GM23338 (cell line): ENCODE results near the gene SSR4. TPM values are rescaled to one million over a fixed set of nuclear protein-coding genes. Genes with fewer than 3 reads are reported as not detected.

Experiments
- ATAC-seq: fragments of 200-7000 bp; cut with Tn5 transposase; 3 replicates; pipeline ENCODE4 v1.9.1; 2020
- DNase-seq: peaks from one replicate; pipeline ENCODE4 v3.0.0-alpha.2; 2015; ENCODE audit warnings: low spot score
- H2AFZ ChIP-seq: fragments of 200-600 bp; sonication (generic); 2 replicates; pipeline ENCODE4 v1.8.0; 2016; ENCODE audit warnings: antibody characterized with exemption, mild to moderate bottlenecking, moderate library complexity
- H3F3A ChIP-seq: fragments of 200-600 bp; sonication (generic); replicated peaks from 2 replicates; pipeline ENCODE4 v1.8.0; 2017; ENCODE audit warnings: antibody characterized with exemption, mixed run types, low read depth
- H3K27ac ChIP-seq: fragments of 200-600 bp; sonication (generic); 2 replicates; pipeline ENCODE4 v1.6.1; 2016; ENCODE audit warnings: low read depth
- H3K27me3 ChIP-seq: fragments of 200-600 bp; sonication (generic); 2 replicates; pipeline ENCODE4 v1.8.0; 2016; ENCODE audit warnings: mild to moderate bottlenecking, mixed run types, moderate library complexity; ENCODE audit not compliant: insufficient read depth
- H3K36me3 ChIP-seq: fragments of 200-600 bp; sonication (generic); 2 replicates; pipeline ENCODE4 v1.8.0; 2016; ENCODE audit warnings: mild to moderate bottlenecking; ENCODE audit not compliant: insufficient read depth
- H3K4me1 ChIP-seq: fragments of 200-600 bp; sonication (generic); 2 replicates; pipeline ENCODE4 v1.8.0; 2016; ENCODE audit warnings: mild to moderate bottlenecking, moderate library complexity; ENCODE audit not compliant: insufficient read depth
- H3K4me2 ChIP-seq: fragments of 200-600 bp; sonication (generic); 2 replicates; pipeline ENCODE4 v1.7.1; 2017; ENCODE audit warnings: mixed run types
- H3K4me3 ChIP-seq: fragments of 200-600 bp; sonication (generic); 2 replicates; pipeline ENCODE4 v1.6.1; 2016; ENCODE audit warnings: mixed run types
- H3K79me2 ChIP-seq: fragments of 200-600 bp; sonication (generic); replicated peaks from 2 replicates; pipeline ENCODE4 v1.8.0; 2017; ENCODE audit warnings: mild to moderate bottlenecking; ENCODE audit not compliant: insufficient read depth
- H3K9me2 ChIP-seq: fragments of 200-600 bp; sonication (generic); 2 replicates; pipeline ENCODE4 v1.8.0; 2017; ENCODE audit not compliant: insufficient read depth
- H4K20me1 ChIP-seq: fragments of 200-600 bp; sonication (generic); replicated peaks from 2 replicates; pipeline ENCODE4 v1.8.0; 2017; ENCODE audit warnings: mild to moderate bottlenecking; ENCODE audit not compliant: insufficient read depth
- H3K27ac Mint-ChIP-seq: 2 replicates; pipeline ENCODE4 v1.8.0; 2020; ENCODE audit warnings: inconsistent platforms, mild to moderate bottlenecking, moderate library complexity, mixed read lengths
- H3K27me3 Mint-ChIP-seq: 3 replicates; pipeline ENCODE4 v1.8.0; 2022; ENCODE audit warnings: low read depth, mild to moderate bottlenecking, moderate library complexity, mixed read lengths, inconsistent platforms; ENCODE audit not compliant: insufficient read depth, poor library complexity
- H3K36me3 Mint-ChIP-seq: 3 replicates; pipeline ENCODE4 v1.8.0; 2021; ENCODE audit warnings: low read depth, mild to moderate bottlenecking, inconsistent platforms, moderate library complexity, mixed read lengths
- H3K4me1 Mint-ChIP-seq: 3 replicates; pipeline ENCODE4 v1.8.0; 2020; ENCODE audit warnings: mild to moderate bottlenecking, inconsistent platforms, mixed read lengths
- H3K4me3 Mint-ChIP-seq: 3 replicates; pipeline ENCODE4 v1.8.0; 2021; ENCODE audit warnings: moderate library complexity, mild to moderate bottlenecking, inconsistent platforms, mixed read lengths
- H3K9me3 Mint-ChIP-seq: 3 replicates; pipeline ENCODE4 v1.8.0; 2020; ENCODE audit warnings: moderate library complexity, mild to moderate bottlenecking, inconsistent platforms, mixed read lengths
- CREB1 ChIP-seq: fragments of 250-450 bp; sonication (Bioruptor Pico); IDR thresholded peaks from 2 replicates; pipeline ENCODE4 v1.5.0; 2020; ENCODE audit warnings: low read depth, mild to moderate bottlenecking, moderate library complexity
- CTCF ChIP-seq, 2 experiments: fragments of 200-600 bp in 1 of 2; sonication (generic) in 1 of 2; conservative IDR thresholded peaks; 2 replicates each; pipeline versions ENCODE4 v1.5.1 to v1.6.1; 2016 to 2017; ENCODE audit warnings: antibody characterized with exemption in 2 of 2, low read depth in 2 of 2, mild to moderate bottlenecking in 2 of 2, moderate library complexity in 1 of 2
- EZH2phosphoT487 ChIP-seq: fragments of 200-600 bp; sonication (generic); IDR thresholded peaks from one replicate; pipeline ENCODE4 v1.8.1; 2018; ENCODE audit warnings: antibody characterized with exemption; ENCODE audit not compliant: unreplicated experiment
- NANOG ChIP-seq: IDR thresholded peaks from 2 replicates; pipeline ENCODE4 v1.6.1; 2016; ENCODE audit warnings: antibody characterized with exemption, borderline replicate concordance
- POLR2AphosphoS5 ChIP-seq: IDR thresholded peaks from 2 replicates; pipeline ENCODE4 v1.6.1; 2016; ENCODE audit warnings: antibody characterized with exemption, low read depth
- REST ChIP-seq: IDR thresholded peaks from one replicate; pipeline ENCODE4 v1.6.1; 2018; ENCODE audit warnings: antibody characterized with exemption; ENCODE audit not compliant: unreplicated experiment
- STAT1 ChIP-seq: IDR thresholded peaks from one replicate; pipeline ENCODE4 v1.6.1; 2016; ENCODE audit warnings: antibody characterized with exemption; ENCODE audit not compliant: unreplicated experiment
- ZNF331 ChIP-seq: fragments of 250-450 bp; sonication (Bioruptor Pico); IDR thresholded peaks from 2 replicates; pipeline ENCODE4 v1.5.0; 2020; ENCODE audit warnings: low read depth, mild to moderate bottlenecking, moderate library complexity
- polyA plus RNA-seq: library from polyadenylated mRNA; unstranded; fragments of >200 nt; fragmentation: Nextera tagmentation; extraction: Ambion mirVana; gene quantifications from 2 replicates; pipeline ENCODE4 v1.2.1, GENCODE V29; 2016
- total RNA-seq: library from RNA; depleted of rRNA; stranded (reverse); fragments of >200 nt; shearing (Covaris generic); gene quantifications from 2 replicates; pipeline ENCODE4 v1.2.3, GENCODE V29; 2014

Gene SSR4
- total and polyA plus RNA-seq, 2 experiments from 2014 or later: 107 to 352 TPM

GRCh38 chrX:153777261-153778090 lies 17.0 kb upstream of the SSR4 start:
- H3K27me3 Mint-ChIP-seq: peaks cover 5% of the 10 kb centered on the region
- Histone ChIP-seq H2AFZ (no peak overlapping the region), H3F3A (no peaks in the 10 kb centered on the region), H3K4me1 (no peaks in the 10 kb centered on the region), H3K4me3 (no peak overlapping the region), H3K27me3 (no peaks in the 10 kb centered on the region), H3K36me3 (no peaks in the 10 kb centered on the region), H3K27ac (no peak overlapping the region), H3K9me2 (no peaks in the 10 kb centered on the region), H3K4me2 (no peak overlapping the region), H3K79me2 (no peaks in the 10 kb centered on the region), H4K20me1 (no peaks in the 10 kb centered on the region)
- no peak overlapping the region for H3K27ac Mint-ChIP-seq
- no peak for TF ChIP-seq STAT1
- no peak for TF ChIP-seq CREB1
- no peak for TF ChIP-seq ZNF331 (CRISPR knock-in tag)
- no peak for TF ChIP-seq CTCF (conservative IDR thresholded peaks at IDR 0.05; ENCODE audit: low read depth in 2 of 2)
- no peak overlapping the region for H3K4me3 Mint-ChIP-seq
- no peaks in the 10 kb centered on the region for H3K36me3 Mint-ChIP-seq
- H3K9me3 Mint-ChIP-seq: no peaks in the 10 kb centered on the region
- DNase-seq: no peak
- peaks cover 7% of the 10 kb centered on the region; the same call in 2 of the 3 replicates for H3K4me1 Mint-ChIP-seq
- ATAC-seq: no peak

GRCh38 chrX:153778181-153778580 lies 16.3 kb upstream of the SSR4 start:
- H3K79me2 ChIP-seq: no peaks in the 10 kb centered on the region
- Mint-ChIP-seq H3K9me3 (no peaks in the 10 kb centered on the region), H3K27ac (no peak overlapping the region), H3K36me3 (no peaks in the 10 kb centered on the region), H3K4me3 (no peak overlapping the region), H3K27me3 (peaks cover 5% of the 10 kb centered on the region), H3K4me1 (peaks cover 7% of the 10 kb centered on the region; the same call in 2 of the 3 replicates)
- DNase-seq (no peak), ATAC-seq (no peak)
- H3K36me3 ChIP-seq: no peaks in the 10 kb centered on the region
- H3K4me2 ChIP-seq: no peak overlapping the region
- H3K27me3 ChIP-seq: no peaks in the 10 kb centered on the region
- no peaks in the 10 kb centered on the region for H3F3A ChIP-seq
- H2AFZ ChIP-seq: no peak overlapping the region
- TF ChIP-seq NANOG (no peak), STAT1 (no peak), ZNF331 (CRISPR knock-in tag) (no peak), POLR2AphosphoS5 (no peak)
- no peaks in the 10 kb centered on the region for H4K20me1 ChIP-seq
- H3K27ac ChIP-seq: no peak overlapping the region
- H3K4me1 ChIP-seq: no peaks in the 10 kb centered on the region
- H3K9me2 ChIP-seq: no peaks in the 10 kb centered on the region
- no peak overlapping the region for H3K4me3 ChIP-seq

- H3K9me2 ChIP-seq: no peaks in the 10 kb centered on the region
- H3K4me1 ChIP-seq: no peaks in the 10 kb centered on the region
- H3K27me3 ChIP-seq: no peaks in the 10 kb centered on the region
- no peaks in the 10 kb centered on the region for H3F3A ChIP-seq
- Mint-ChIP-seq H3K4me1 (peaks cover 7% of the 10 kb centered on the region; the same call in 2 of the 3 replicates), H3K4me3 (no peak overlapping the region), H3K9me3 (no peaks in the 10 kb centered on the region), H3K27me3 (peaks cover 8% of the 10 kb centered on the region), H3K36me3 (no peaks in the 10 kb centered on the region), H3K27ac (no peak overlapping the region)
- no peaks in the 10 kb centered on the region for H4K20me1 ChIP-seq
- ATAC-seq (peak; percentile 24), DNase-seq (no peak)
- H2AFZ ChIP-seq: no peak overlapping the region
- no peaks in the 10 kb centered on the region for H3K79me2 ChIP-seq
- no peak overlapping the region for H3K4me3 ChIP-seq
- H3K4me2 ChIP-seq: no peak overlapping the region
- TF ChIP-seq EZH2phosphoT487: no peak
- peak; percentile 13 to 34; a peak in 2 of 4 replicates for TF ChIP-seq CTCF (conservative IDR thresholded peaks at IDR 0.05; ENCODE audit: low read depth in 2 of 2)
- no peak for TF ChIP-seq REST
- no peaks in the 10 kb centered on the region for H3K36me3 ChIP-seq
- H3K27ac ChIP-seq: no peak overlapping the region
Measured at GRCh38 chrX:153778684-153779101, 15.8 kb upstream of the SSR4 start.
